CD4-positive, alpha-beta T cell treated with Interleukin-12 subunit alpha and Interleukin-12 subunit beta, for 1 hour (primary cell): Measurements from ENCODE around the gene SOX4.
"Not testable (repeated sequence)": the region's sequence is repeated elsewhere in the genome, so short reads cannot be mapped to it uniquely, and the experiment has no call there.

Source experiments
- DNase-seq: peaks from one replicate; pipeline ENCODE4 v3.0.0-alpha.2; 2020

Gene SOX4

GRCh38 chr6:21593412-21593926, at the start of gene SOX4:
TSS of gene SOX4 (plus strand) at chr6:21593751. CDS start at chr6:21594535, 784 bp downstream.
- DNase-seq, result peak; percentile 72

- DNase-seq, result not testable (repeated sequence)
Measured at GRCh38 chr6:21552286-21552685, 41.3 kb upstream of the SOX4 start.

GRCh38 chr6:21554286-21554685, 39.3 kb upstream of the SOX4 start:
- no peak for DNase-seq

- DNase-seq, result no peak
Measured at GRCh38 chr6:21555197-21555596, 38.4 kb upstream of the SOX4 start.

GRCh38 chr6:21556511-21556910, 37.0 kb upstream of the SOX4 start:
- no peak for DNase-seq

- no peak for DNase-seq
Measured at GRCh38 chr6:21556968-21557721, 36.4 kb upstream of the SOX4 start.

- DNase-seq, result no peak
Measured at GRCh38 chr6:21559238-21559637, 34.3 kb upstream of the SOX4 start.

GRCh38 chr6:21560249-21560648, 33.3 kb upstream of the SOX4 start:
- DNase-seq, result no peak

- no peak for DNase-seq
Measured at GRCh38 chr6:21565431-21565830, 28.1 kb upstream of the SOX4 start.

GRCh38 chr6:21578523-21578922, 15.0 kb upstream of the SOX4 start:
- DNase-seq, result no peak

GRCh38 chr6:21582651-21583050, 10.9 kb upstream of the SOX4 start:
- DNase-seq, result no peak

GRCh38 chr6:21586300-21586699, 7.3 kb upstream of the SOX4 start:
- no peak for DNase-seq

- no peak for DNase-seq
Measured at GRCh38 chr6:21586740-21587178, 6.8 kb upstream of the SOX4 start.

GRCh38 chr6:21587179-21587960, 6.2 kb upstream of the SOX4 start:
- peak; percentile 10 for DNase-seq

- DNase-seq, result peak; percentile 18
Measured at GRCh38 chr6:21587961-21588480, 5.5 kb upstream of the SOX4 start.

GRCh38 chr6:21588481-21589351, 4.8 kb upstream of the SOX4 start:
- peak; percentile 23 for DNase-seq

- DNase-seq, result peak; percentile 73
Measured at GRCh38 chr6:21589352-21590345, 3.9 kb upstream of the SOX4 start.

GRCh38 chr6:21590346-21590745, 3.2 kb upstream of the SOX4 start:
- no peak for DNase-seq

- no peak for DNase-seq
Measured at GRCh38 chr6:21591446-21591845, 2.1 kb upstream of the SOX4 start.

- no peak for DNase-seq
Measured at GRCh38 chr6:21592953-21593352, 598 bp upstream of the SOX4 start.

- peak; percentile 10 for DNase-seq
Measured at GRCh38 chr6:21593927-21594415, 420 bp downstream of the SOX4 start.
